Subcutaneous adipose tissue (tissue), 4 donors: Measurements from ENCODE around the gene GCFC2. TPM values are rescaled to one million over a fixed set of nuclear protein-coding genes. Genes with fewer than 3 reads are reported as not detected.

ENCODE experiments used
- CTCF ChIP-seq: fragments of 450-650 bp; IDR thresholded peaks from one replicate; pipeline ENCODE4 v1.5.1; 2016; ENCODE audit warnings: low read depth, mild to moderate bottlenecking, control low read depth, antibody characterized with exemption, moderate library complexity
- small RNA-seq: library from RNA; depleted of rRNA; stranded (forward); fragments of <200 nt; gene quantifications from one replicate; pipeline ENCODE3, GENCODE V24; 2016
- total RNA-seq, 4 donors: library from RNA; depleted of rRNA; stranded (reverse); fragments of >200 nt; gene quantifications; one replicate each; pipeline ENCODE4 v1.1.0, GENCODE V29; 2016

GCFC2 gene
- total RNA-seq, 4 donors from 2014 or later, result 25.2 to 39.9 (median 33.9) TPM

GRCh38 chr2:75614162-75614651 lies 96.5 kb downstream of the GCFC2 start:
- TF ChIP-seq CTCF, result no peak

- no peak for TF ChIP-seq CTCF
Measured at GRCh38 chr2:75612862-75613243, 97.9 kb downstream of the GCFC2 start.

Small RNA genes lying within 50 kb of the gene (small RNA-seq; reads per million reads assigned to genes)
- not detected for gene RF00012

Other genes with a start within 250 kb of the GCFC2 start
- 1 to 10 TPM in 1 of 4 donors, under 1 TPM in 1, not detected in 2; 0.33 to 1.9 TPM for gene EVA1A, start 150.0 kb downstream of the GCFC2 start, total RNA-seq
- gene MRPL19, start 64.1 kb downstream of the GCFC2 start, total RNA-seq, result 10 to 100 TPM; 24.1 to 39.1 (median 32.0) TPM